ENCODE data around the gene RYR3.

The RYR3 gene

DNA sequence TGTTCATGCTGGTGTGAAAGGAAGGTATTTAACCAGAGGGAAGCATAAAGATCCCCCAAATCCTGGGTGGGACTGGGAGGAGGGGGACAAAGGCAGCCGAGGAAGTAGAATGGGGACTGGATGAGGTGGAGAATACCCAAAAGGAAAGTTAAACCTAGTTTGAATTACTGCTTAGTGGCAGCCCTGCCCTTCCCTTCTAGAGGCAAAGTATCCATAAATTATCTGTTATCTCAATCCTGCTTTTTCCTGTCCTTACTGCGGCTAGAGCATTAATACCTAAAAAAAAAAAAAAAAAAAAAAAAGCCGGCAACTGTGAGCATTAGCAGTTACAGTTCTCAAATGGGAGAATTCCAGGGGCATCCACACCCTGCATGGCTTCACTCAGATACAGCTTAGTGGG, 139.0 kb downstream of the RYR3 start:
- DNase-seq (ENCODE audit: low read depth in 2 of 2), result no peak

DNA sequence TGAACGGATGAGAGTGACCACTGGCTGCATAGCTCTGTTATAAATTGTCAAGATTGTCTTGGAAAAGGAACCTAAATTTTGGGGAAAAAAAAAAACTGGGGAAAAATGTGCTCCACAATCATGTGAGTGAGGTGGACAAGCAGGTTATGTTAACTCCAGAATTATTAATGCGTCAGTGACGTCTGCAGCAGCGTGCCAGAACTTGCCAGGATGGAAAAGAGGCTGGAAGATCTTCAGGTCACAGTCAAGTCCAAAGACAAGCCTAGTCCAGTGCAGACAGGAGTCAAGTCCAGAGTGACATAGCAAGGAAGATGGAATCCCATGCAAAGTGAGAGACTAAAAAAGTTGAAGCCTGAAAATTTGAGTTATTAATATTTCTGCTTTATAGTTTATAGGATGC, 140.6 kb downstream of the RYR3 start:
- DNase-seq (ENCODE audit: low read depth in 2 of 2), result no peak

DNA sequence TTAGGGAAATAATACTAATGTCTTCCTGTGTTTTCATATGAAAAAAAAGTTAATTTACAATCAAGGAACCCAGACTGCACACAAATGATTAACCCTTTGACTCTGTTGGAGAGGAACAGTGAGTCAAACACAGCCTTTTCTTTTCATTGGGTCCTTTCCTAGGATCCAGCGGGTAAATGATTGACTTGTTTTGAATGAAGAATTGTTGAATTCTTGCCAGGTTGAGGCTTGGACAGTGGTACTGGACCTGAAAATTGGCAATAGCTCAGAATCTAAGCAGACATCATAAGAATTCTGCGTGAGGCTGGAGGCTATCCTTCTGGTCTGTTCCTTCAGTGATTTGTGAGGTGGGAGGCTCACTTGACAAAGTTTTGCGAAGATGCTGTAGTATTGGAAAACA, 143.0 kb downstream of the RYR3 start:
- DNase-seq (ENCODE audit: low read depth in 2 of 2), result no peak

DNA sequence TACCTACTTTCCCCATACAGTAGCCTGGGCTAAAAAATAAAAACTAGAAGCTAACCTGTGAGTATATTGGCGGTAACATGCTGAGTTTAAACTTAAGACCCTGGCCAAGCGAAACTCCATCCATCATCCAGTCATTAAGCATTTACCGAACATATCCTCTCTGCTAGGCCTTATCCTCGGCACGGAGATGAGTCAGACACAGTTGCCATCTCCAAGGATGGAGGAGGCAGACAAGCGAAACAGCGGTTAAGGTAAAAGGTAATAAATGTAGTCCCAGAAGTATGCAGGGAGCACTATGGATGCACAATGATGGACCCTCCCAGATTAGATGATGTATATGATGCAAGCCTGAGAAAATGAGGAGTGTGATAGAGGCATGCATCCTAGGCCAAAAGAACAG, 143.6 kb downstream of the RYR3 start:
- DNase-seq (ENCODE audit: low read depth in 2 of 2), result no peak

DNA sequence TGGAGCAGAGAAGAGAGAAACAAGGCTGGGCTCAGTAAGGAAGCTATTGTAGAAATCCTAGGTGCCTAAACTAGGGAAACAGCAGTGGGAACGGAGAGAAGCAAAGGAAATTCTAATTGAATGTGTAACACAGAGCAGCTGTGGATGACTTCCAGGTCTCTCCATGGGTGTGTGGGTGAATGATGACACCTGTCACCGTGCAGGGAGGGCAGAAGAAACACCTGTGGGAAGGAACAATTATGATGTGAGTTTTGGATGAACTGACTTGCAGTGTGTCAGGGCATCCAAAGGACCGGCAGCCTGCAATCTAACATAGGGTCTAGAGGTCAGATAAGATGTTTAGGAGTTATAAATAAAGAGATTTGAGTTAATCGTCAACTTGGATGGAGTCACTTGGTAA, 144.2 kb downstream of the RYR3 start:
- no peak for DNase-seq (ENCODE audit: low read depth in 2 of 2)

DNA sequence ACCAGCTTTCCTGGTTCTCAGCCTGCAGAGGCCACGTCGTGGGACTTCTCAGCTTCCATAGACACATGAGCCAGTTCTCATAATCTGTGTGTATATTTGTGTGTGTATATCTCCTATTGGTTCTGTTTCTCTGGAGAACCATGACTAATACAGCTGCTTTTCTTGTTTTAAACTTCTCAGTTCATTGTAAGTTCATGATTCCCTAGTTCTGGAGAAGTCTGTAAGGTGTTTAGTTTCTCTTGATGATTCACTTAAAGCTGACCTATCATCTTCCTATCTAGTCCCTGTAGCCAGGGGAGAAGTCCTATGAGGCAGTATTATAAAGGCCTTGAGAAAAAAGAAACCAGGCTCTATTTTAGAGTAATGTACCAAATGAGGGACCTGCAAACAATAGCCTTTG, 147.7 kb downstream of the RYR3 start:
- no peak for DNase-seq (ENCODE audit: low read depth in 2 of 2)

DNA sequence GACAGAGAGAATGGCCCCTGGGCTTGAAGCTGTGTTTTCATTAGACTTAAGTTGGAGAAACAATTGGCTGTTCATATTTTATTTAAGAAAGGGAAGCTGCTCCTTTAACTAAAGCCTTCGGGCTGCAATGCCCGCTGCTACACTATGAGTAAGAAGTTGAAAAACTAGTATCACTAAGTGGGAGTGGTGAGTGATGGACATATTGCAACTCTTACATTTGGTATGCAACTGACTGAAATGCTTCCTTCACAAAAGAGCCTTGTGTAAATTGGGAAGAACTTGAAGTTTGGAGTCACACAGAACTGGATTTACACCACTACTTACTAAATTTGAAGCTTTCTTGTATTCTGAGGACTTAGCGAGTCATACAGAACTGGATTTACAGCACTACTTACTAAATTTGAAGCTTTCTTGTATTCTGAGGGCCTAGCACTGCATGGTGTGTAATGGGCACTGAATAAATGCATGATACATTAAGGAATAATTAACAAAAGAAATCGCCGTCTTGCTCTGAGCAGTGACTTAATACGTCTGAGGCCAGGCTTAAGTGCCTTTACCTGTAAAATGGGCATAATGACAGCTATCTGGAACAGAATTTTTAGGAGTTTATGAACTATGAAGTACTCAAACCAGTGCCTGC, 149.5 kb downstream of the RYR3 start:
- DNase-seq (ENCODE audit: low read depth in 2 of 2), result no peak

DNA sequence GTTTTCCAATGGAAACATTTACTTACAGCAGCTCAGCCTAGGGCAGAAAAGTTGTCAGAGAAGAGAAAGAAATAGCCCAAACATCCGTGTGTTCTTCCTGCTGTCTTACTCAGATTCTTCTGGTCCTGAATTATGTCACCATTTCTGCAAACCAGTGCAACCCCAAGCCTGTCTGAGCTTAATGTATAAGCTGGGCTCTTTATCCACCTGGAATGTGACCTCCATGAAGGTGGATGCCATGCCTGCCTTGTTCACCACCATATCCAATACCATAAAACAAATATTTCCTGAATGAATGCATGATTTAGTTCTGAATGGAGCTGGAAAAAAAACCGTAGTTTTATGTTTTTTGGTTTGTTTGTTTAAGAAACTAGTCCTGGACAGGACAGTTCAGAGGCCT, 150.9 kb downstream of the RYR3 start:
- DNase-seq (ENCODE audit: low read depth in 2 of 2), result no peak

DNA sequence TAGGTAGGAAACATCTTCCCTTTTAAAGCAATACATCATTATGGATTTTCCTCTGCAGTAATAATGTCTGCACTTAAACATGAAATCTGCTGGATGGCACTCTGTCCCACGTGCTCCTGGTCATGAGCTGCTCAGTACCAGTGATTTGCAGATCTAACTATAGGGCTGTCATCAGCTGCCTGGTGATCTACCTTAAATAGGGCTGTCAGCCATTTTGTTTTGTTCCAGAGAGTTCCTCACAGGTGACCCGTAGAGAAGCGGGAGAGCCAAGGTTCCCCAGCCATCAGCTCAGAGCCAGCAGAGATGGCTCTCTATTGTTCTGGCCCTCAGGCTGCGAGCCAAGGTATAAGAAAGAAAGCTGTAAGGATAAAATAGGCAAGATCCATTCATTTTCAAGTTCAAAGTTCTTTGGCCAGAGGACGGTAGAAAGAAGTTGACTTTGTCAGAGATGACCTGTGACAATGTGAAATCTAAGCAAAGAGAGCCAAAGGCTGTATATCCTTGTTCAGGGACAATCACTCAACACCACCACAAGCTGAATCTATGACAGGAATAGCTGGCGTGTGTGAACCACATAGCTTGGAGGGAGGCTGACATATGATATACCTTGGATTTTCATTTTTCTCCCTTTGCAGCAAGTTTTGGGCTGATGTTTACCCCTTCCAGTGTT, 156.5 kb downstream of the RYR3 start:
- DNase-seq (ENCODE audit: low read depth in 2 of 2), result no peak

DNA sequence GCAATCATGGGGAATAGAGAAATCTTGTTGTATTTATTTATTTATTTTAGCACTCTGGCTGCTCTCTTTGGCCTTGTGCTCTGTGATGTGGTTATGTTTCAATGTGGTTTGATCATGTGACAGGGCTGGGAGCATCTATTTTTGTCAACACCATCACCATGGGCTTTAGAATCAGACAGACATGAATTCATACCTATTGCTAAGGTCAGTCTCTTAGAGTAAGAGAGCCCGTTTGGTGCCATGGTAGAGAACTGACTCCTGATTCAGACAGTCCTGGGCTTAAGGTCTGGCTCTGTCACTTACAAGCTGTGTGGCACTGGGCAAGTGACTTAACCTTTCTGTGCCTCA, 157.0 kb downstream of the RYR3 start:
- no peak for DNase-seq (ENCODE audit: low read depth in 2 of 2)

DNA sequence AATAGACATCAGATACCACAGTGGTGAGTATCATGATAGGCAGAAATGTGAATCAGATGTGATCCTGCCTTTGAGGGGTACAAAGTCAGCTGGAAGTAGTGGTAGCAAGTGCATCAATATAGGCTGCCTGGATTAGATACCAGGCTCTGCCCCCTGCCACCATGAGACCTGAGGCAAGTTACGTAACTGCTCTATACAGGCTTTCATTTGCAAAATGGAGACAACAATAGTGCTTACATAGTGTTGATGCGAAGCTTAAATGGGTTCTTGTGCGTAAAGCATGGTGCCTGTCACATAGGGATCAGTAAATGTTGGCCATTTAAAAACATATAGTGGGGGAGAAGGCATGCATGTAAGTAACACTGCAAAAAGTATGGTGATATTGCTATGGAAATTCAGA, 158.0 kb downstream of the RYR3 start:
- DNase-seq (ENCODE audit: low read depth in 2 of 2), result no peak

DNA sequence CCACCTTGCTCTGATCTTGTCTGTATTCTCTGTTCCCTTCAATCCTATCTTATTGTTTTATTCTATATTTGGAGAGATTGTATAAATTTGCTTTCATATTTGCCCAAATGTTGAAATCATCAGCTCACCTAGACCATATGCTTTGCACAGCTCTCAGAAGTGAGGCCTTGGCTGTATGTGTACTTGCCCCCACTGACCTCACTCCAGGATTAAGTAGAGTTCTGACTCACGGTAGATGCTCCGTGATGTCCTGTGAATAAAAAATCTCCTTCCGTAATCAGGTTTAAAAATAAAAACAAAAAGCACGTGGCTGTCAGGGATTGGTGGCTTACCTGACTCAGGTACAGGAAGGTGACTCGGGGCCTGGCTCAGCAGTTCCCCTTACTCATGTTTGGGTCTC, 162.2 kb downstream of the RYR3 start:
- no peak for DNase-seq (ENCODE audit: low read depth in 2 of 2)

DNA sequence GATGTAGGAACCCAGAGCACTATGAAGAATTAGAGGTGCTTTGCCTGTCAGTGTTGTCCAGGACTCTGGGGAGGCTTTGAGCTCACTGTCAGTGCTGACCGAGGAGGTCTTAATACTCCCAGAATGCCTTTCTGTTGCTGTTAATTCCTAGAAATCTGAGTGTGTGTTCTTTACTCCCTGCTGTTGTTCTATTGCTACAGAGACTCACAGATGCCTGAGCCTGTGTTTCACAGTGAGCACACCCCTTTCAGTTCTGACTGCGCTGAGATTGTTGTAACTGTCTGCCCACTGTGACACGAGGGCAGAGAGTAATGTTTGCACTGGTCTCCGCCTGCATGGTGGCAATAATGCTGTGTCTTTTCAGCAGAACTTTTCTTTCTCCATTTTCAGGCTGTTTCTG, 162.9 kb downstream of the RYR3 start:
- DNase-seq (ENCODE audit: low read depth in 2 of 2), result no peak

DNA sequence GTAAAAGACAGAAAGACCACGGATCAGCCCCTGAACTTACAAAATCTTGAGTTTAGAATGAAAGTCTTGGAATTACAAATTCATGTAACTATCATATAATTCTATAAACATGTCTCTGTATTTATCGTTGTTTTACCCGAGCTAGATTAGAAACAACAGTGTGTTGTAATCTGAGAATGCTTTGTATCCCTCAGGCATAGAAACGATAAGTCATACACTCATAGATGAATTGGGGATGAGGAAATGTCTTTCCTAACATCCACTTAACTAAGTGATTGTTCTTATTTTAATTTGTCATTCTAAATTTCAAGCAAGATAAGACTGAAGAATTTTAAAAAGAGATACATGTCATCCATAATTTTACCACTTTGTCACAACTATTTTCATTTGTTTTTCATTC, 165.3 kb downstream of the RYR3 start:
- no peak for DNase-seq (ENCODE audit: low read depth in 2 of 2)

DNA sequence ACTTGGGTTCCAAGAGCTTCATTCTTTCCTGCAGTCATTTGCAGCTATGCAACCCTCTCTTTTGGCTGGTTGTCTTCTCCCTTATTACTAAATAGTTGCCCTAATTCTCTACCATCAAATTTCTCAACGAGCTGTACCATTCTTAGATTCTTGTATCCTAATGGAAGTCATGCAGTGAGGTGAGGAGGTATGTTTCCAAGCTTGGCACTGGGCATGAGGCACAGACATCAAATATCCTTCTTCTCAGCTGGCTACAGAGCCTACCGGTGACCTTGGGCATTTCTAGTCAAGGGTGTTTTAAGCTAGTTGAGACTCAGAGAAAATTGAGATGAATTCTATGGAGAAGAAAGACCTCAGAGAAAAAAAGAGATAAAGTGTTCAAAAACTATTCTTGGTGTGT, 166.1 kb downstream of the RYR3 start:
- no peak for DNase-seq (ENCODE audit: low read depth in 2 of 2)

DNA sequence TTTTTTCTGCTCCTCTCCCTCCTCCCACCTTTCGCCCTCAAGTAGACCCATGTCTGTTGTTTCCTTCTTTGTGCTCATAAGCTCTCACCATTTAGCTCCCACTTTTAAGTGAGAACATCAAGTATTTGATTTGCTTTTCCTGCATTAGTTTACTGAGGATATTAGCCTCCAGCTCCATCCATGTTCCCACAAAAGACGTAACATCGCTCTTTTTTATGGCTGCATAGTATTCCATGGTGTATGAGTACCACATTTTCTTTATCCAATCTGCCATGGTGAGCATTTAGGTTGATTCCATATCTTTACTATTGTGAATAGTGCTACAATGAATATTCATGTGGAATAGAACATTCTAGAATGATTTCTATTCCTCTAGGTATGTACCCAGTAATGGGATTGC, 178.6 kb downstream of the RYR3 start:
- no peak for DNase-seq (ENCODE audit: low read depth in 2 of 2)

DNA sequence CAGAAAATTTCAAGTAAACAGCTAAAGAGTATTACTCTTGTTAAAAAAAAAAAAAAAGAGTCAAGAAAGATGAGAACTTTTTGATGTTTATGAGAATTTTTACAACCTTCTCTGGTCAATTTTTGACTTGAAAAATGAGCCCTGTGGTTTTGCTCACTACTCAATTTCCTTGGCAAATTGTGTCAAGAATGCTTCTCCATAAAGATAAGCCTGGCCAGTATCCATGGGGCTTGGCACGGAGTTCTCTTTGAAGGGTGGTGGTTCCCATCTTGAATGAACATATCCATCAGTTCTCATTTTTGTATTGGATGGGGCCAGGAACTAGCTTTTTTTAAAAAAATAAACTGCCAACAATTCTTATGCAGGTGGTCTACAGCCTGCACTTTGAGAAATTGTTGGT, 179.9 kb downstream of the RYR3 start:
- no peak for DNase-seq (ENCODE audit: low read depth in 2 of 2)

DNA sequence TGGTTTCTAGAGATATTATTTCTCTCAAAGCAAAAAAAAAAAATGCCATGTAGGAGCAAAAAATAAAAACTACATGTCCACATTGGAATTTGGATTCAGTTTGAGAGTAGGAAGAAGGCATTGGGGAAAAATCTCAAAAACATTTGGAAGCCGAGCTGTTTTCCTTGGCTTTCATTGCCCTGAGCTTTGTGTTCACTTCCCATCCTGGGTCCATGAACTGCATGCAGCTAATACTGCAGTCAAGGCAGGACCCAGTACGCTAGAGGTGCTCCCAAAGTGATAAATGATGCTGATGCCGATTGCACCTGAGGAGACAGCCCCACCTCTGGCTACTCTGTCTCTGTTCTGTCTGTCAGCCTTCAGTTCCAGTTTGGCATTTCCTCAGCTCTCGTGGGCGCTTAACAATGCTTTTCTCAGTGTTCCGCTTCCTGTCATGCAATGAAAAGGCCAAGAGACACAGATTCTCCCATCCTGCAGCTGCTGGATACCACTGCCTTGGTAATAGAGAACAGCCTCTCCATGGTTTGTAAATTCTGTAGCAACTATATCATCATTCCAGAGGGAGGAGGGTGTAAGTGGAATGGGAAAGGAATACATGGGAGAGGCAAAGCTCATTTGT, 181.8 kb downstream of the RYR3 start:
- no peak for DNase-seq (ENCODE audit: low read depth in 2 of 2)

DNA sequence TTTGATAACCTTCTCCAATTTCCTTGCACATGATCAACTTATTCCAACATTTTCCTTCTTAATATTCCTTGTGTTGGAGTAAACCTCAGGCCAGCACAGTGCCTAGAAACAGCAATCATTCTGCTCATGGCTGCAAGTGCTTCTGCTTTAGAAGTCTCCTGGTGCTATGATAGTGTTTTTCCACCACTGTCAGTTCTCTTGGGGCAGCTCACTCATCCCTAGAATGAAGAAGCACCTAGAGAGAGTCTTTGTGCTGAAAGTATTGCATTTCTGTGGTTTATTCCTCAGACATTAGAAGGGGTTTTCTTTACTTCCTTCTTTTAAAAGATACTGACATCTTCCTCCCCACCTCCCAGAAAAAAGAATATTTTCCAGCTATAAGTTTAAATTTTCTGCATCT, 183.5 kb downstream of the RYR3 start:
- no peak for DNase-seq (ENCODE audit: low read depth in 2 of 2)

DNA sequence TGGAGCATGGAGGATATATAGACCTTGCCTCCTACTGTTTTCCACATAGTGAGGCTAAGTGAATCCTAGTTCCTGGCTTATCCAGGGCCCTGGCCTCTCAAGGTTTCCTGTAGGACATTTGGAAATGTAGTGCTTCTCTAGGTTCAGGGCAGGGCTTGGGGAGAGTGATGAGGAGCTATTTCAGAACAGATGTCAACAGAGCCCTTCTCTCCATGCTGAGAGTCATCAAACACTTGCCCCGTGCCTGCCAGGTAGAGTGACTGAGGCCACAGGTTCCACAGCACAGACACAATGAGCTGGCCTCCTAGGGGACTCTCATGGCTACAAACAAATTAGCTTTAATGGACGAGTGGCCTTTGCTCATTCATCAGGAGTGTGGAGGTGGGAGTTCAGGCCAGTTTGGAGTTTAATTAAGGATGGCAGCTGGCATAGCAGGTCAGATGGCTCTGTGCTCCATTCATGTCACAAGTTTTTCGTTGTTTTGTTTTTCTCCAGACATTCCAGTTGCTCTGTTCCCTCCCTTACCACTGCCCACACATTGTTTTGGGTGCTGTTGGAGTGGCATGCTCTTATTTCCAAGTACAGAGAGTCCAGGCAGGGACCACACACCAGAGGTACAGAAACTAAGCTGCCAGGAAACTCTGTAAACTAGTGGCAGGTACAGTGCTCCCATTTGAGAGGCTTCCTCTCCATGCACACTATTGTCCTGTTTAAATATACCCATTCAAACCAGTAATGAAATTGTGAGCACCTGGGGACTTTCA, 189.8 kb downstream of the RYR3 start:
- no peak for DNase-seq (ENCODE audit: low read depth in 2 of 2)

DNA sequence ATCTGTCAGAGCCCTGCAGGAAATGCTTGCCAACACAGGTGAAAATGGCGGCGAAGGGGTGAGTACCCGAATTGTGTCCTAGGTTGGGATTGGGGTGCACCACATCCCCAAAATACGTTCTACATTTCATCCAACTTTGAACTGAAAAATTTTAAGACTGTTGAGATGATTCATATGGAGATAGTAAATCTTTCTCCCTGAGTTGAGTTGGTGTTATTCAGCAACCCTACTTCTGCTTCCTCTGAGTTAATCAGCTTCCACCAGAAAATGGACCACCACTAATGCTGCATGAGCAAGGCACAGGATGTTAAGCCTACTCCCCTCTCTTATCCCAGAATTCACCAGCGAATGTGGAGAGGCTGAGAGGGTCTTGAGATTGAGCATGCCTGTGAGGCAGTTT, 192.9 kb downstream of the RYR3 start:
- no peak for DNase-seq (ENCODE audit: low read depth in 2 of 2)

DNA sequence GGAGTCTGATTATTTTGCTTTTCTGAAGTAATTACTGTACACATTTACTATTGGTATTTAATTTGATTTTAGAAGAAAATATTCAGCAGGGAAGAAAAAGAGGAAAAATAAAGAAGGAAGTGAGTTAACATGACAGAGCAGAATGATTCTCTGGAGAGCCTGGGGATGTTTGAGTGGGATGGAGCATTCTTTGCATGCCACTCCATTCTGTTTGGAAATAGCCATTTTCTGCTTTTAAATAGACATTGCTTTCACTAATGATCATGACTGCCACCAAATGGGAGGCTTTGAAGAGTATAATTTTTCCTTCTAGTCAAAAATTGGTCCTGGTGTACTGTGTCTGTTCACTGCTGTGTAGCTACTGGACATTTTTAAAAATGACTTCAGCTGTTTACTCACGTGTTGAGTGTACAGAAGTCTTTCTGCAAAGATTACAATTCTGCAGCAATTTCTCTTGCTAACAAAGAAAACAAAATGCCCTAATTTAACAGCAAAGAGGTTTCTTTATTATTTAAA, 196.1 kb downstream of the RYR3 start:
- DNase-seq (ENCODE audit: low read depth in 2 of 2), result no peak

DNA sequence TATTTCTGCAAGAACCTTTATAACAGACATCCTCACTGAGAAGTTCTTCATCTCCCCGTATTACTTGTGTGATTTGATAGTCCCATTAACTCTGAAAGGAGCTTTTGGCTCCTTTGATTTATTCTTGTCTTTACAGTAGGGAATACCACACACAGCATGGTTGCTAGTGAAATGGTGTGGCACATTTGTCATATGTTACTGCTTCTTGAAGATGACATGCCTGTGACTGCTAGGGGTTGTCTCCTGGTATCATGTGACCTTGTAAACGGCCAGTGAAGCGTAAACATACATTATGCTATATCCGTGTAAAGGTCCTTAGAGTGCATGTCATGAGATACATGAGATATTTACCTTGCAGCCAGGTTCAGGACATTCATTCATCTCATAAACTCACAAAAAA, 197.9 kb downstream of the RYR3 start:
- DNase-seq (ENCODE audit: low read depth in 2 of 2), result no peak
